GM11168 (cell line): ENCODE measurements around the gene BRS3.

Source experiments
- in situ Hi-C: fragments of 300-500 bp; cut with MboI; formaldehyde crosslinking; loops from one replicate; pipeline ENCODE4 v1.12.0; 2022; ENCODE audit warnings: low sequenced_read_pairs; ENCODE audit not compliant: unreplicated experiment

Gene BRS3

GRCh38 chrX:136491832-136492231 lies 4.1 kb downstream of the BRS3 start:
- in situ Hi-C loops = no loop called here

GRCh38 chrX:136493011-136493410 lies 5.3 kb downstream of the BRS3 start:
- in situ Hi-C loops = no loop called here

GRCh38 chrX:136495043-136495442 lies 7.3 kb downstream of the BRS3 start:
- in situ Hi-C loops = no loop called here

- in situ Hi-C loops = no loop called here
Measured at GRCh38 chrX:136496186-136496763, 8.5 kb downstream of the BRS3 start.

- in situ Hi-C loops = no loop called here
Measured at GRCh38 chrX:136496764-136497555, 9.2 kb downstream of the BRS3 start.

GRCh38 chrX:136497556-136498052 lies 9.9 kb downstream of the BRS3 start, which contains the start of gene HTATSF1:
Gene HTATSF1 (plus strand): TSS chrX:136497592. CDS start chrX:136497685, 93 bp downstream.
- in situ Hi-C loops = no loop called here

- in situ Hi-C loops = no loop called here
Measured at GRCh38 chrX:136519069-136519468, 31.3 kb downstream of the BRS3 start.

- in situ Hi-C loops = no loop called here
Measured at GRCh38 chrX:136523770-136524169, 36.0 kb downstream of the BRS3 start.

- in situ Hi-C loops = no loop called here
Measured at GRCh38 chrX:136525738-136526606, 38.2 kb downstream of the BRS3 start.

GRCh38 chrX:136528645-136529315 lies 41.0 kb downstream of the BRS3 start:
- in situ Hi-C loops = no loop called here

GRCh38 chrX:136529795-136530194 lies 42.0 kb downstream of the BRS3 start:
- in situ Hi-C loops = no loop called here

GRCh38 chrX:136531951-136532350 lies 44.2 kb downstream of the BRS3 start, which contains the start of gene VGLL1:
Gene VGLL1 (plus strand): TSS chrX:136532215. CDS start chrX:136536021, 3,806 bp downstream.
- in situ Hi-C loops = no loop called here

- in situ Hi-C loops = no loop called here
Measured at GRCh38 chrX:136534131-136534530, 46.4 kb downstream of the BRS3 start.

GRCh38 chrX:136538811-136539210 lies 51.1 kb downstream of the BRS3 start:
- in situ Hi-C loops = no loop called here

- in situ Hi-C loops = no loop called here
Measured at GRCh38 chrX:136540226-136540625, 52.5 kb downstream of the BRS3 start.

GRCh38 chrX:136541294-136541693 lies 53.5 kb downstream of the BRS3 start:
- in situ Hi-C loops = no loop called here

- in situ Hi-C loops = no loop called here
Measured at GRCh38 chrX:136542281-136542680, 54.5 kb downstream of the BRS3 start.
